GF-D8 (cell line): Measurements from ENCODE around the gene TDP1.
"Not testable (repeated sequence)": the region's sequence is repeated elsewhere in the genome, so short reads cannot be mapped to it uniquely, and the experiment has no call there.

Experiments
- DNase-seq: peaks from one replicate; lab custom pipeline; 2025; lab: John Stamatoyannopoulos, UW

TDP1 gene

GRCh38 chr14:89990218-89990617 is 34.5 kb downstream of the TDP1 start:
- DNase-seq: no peak

- DNase-seq: no peak
These were observed 35.0 kb downstream of the TDP1 start for GRCh38 chr14:89990623-89991275.

- DNase-seq: no peak
These were observed 36.5 kb downstream of the TDP1 start for GRCh38 chr14:89992273-89992672.

GRCh38 chr14:89996963-89997362 is 41.2 kb downstream of the TDP1 start:
- DNase-seq: no peak

- DNase-seq: no peak
These were observed 45.2 kb downstream of the TDP1 start for GRCh38 chr14:90000935-90001334.

GRCh38 chr14:90003526-90004307 is 48.0 kb downstream of the TDP1 start:
- no peak for DNase-seq

GRCh38 chr14:90005441-90005840 is 49.7 kb downstream of the TDP1 start:
- DNase-seq: no peak

- DNase-seq: no peak
These were observed 50.3 kb downstream of the TDP1 start for GRCh38 chr14:90005939-90006530.

- no peak for DNase-seq
These were observed 61.6 kb downstream of the TDP1 start for GRCh38 chr14:90017371-90017770.

- DNase-seq: no peak
These were observed 64.2 kb downstream of the TDP1 start for GRCh38 chr14:90019824-90020523.

- no peak for DNase-seq
These were observed 67.6 kb downstream of the TDP1 start for GRCh38 chr14:90023176-90023896.

GRCh38 chr14:90024910-90025309 is 69.2 kb downstream of the TDP1 start:
- DNase-seq: no peak

- DNase-seq: not testable (repeated sequence)
These were observed 70.9 kb downstream of the TDP1 start for GRCh38 chr14:90026608-90027007.

GRCh38 chr14:90027842-90028241 is 72.1 kb downstream of the TDP1 start:
- DNase-seq: no peak

GRCh38 chr14:90034156-90034555 is 78.4 kb downstream of the TDP1 start:
- no peak for DNase-seq

- no peak for DNase-seq
These were observed 79.3 kb downstream of the TDP1 start for GRCh38 chr14:90034835-90035525.

GRCh38 chr14:90039253-90040010 is 83.7 kb downstream of the TDP1 start:
- DNase-seq: no peak

- DNase-seq: no peak
These were observed 84.7 kb downstream of the TDP1 start for GRCh38 chr14:90040411-90040810.

GRCh38 chr14:90042496-90043252 is 86.9 kb downstream of the TDP1 start:
- DNase-seq: no peak

GRCh38 chr14:90045616-90046015 is 89.9 kb downstream of the TDP1 start:
- DNase-seq: no peak
